PC-3 (cell line): ENCODE measurements around the gene GCG.

Experiments used
- EZH2 ChIP-seq: fragments of 300-600 bp; sonication (generic); IDR thresholded peaks from one replicate; pipeline ENCODE4 v1.6.1; 2017; ENCODE audit warnings: antibody characterized with exemption, mild to moderate bottlenecking, low read length; ENCODE audit not compliant: unreplicated experiment
- EZH2phosphoT487 ChIP-seq: fragments of 300-600 bp; sonication (generic); IDR thresholded peaks from 2 replicates; pipeline ENCODE4 v1.6.1; 2018; ENCODE audit warnings: mild to moderate bottlenecking, antibody characterized with exemption, low read length, borderline replicate concordance
- TF ChIP-seq, protein P1 (sequence below): fragments of 300-600 bp; sonication (generic); conservative IDR thresholded peaks from 2 replicates; pipeline ENCODE4 v1.5.1; 2017; ENCODE audit warnings: antibody characterized with exemption, low read depth, mild to moderate bottlenecking, low read length

DNA sequence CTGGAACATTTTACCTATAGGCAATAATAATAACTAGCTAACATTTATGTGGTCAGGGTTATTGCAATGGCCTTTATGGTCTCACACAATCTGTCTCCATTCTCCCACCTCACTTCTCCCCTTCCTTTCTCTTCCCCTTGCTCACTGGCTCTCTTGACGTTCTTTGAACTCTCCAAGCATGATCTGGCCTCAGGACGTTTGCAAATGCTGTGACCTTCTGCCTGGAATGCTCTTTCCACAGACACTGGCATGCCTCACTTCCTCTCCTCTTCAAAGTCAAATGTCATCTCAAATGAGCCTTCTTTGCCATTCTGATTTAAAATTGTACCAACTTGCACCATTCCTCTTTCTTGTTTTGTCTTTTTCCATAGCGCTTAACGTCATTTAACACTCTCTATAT, 25.3 kb upstream of the GCG start:
- TF ChIP-seq, protein P1, sequence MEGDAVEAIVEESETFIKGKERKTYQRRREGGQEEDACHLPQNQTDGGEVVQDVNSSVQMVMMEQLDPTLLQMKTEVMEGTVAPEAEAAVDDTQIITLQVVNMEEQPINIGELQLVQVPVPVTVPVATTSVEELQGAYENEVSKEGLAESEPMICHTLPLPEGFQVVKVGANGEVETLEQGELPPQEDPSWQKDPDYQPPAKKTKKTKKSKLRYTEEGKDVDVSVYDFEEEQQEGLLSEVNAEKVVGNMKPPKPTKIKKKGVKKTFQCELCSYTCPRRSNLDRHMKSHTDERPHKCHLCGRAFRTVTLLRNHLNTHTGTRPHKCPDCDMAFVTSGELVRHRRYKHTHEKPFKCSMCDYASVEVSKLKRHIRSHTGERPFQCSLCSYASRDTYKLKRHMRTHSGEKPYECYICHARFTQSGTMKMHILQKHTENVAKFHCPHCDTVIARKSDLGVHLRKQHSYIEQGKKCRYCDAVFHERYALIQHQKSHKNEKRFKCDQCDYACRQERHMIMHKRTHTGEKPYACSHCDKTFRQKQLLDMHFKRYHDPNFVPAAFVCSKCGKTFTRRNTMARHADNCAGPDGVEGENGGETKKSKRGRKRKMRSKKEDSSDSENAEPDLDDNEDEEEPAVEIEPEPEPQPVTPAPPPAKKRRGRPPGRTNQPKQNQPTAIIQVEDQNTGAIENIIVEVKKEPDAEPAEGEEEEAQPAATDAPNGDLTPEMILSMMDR = no peak
- TF ChIP-seq EZH2 (no peak), EZH2phosphoT487 (no peak)
